Activated B cell treated with CpG ODN at 0.5 μM for 24 hours (primary cell): ENCODE data around the gene ZBTB16. TPM values are rescaled to one million over a fixed set of nuclear protein-coding genes. Genes with fewer than 3 reads are reported as not detected.

ENCODE experiments used
- ATAC-seq: fragments of 200-7000 bp; cut with Tn5 transposase; one replicate; pipeline ENCODE4 v1.10.0; 2021; ENCODE audit warnings: low read depth, mild to moderate bottlenecking, moderate library complexity
- CTCF ChIA-PET: fragments of 350-600 bp; sonication (Branson Sonifier 250); formaldehyde crosslinking; loops from one replicate; lab custom pipeline; 2021; ENCODE audit warnings: antibody characterized with exemption; lab: Charles Lee
- POLR2A ChIA-PET: fragments of 350-600 bp; sonication (Branson Sonifier 250); formaldehyde crosslinking; loops from one replicate; lab custom pipeline; 2021; ENCODE audit warnings: antibody characterized with exemption; lab: Charles Lee
- DNase-seq: peaks from one replicate; pipeline ENCODE4 v3.0.0; 2022
- H3K27ac Mint-ChIP-seq: one replicate; pipeline ENCODE4 v1.8.0; 2020; ENCODE audit warnings: mixed read lengths
- H3K27me3 Mint-ChIP-seq: one replicate; pipeline ENCODE4 v1.8.0; 2021; ENCODE audit warnings: mixed read lengths
- H3K36me3 Mint-ChIP-seq: one replicate; pipeline ENCODE4 v1.8.0; 2021; ENCODE audit warnings: low read depth, mixed read lengths
- H3K4me1 Mint-ChIP-seq: one replicate; pipeline ENCODE4 v1.8.0; 2021; ENCODE audit warnings: mixed read lengths
- H3K4me3 Mint-ChIP-seq: one replicate; pipeline ENCODE4 v1.8.0; 2020; ENCODE audit warnings: mild to moderate bottlenecking, mixed read lengths
- H3K9me3 Mint-ChIP-seq: one replicate; pipeline ENCODE4 v1.8.0; 2020; ENCODE audit warnings: mixed read lengths
- CTCF ChIP-seq: fragments of 200-600 bp; IDR thresholded peaks from one replicate; pipeline ENCODE4 v1.8.0; 2022; ENCODE audit warnings: antibody characterized with exemption, mild to moderate bottlenecking
- intact Hi-C: fragments of 100-400 bp; cut with micrococcal nuclease; formaldehyde crosslinking; loops from one replicate; pipeline ENCODE4 v1.15.1; 2024
- total RNA-seq: library from RNA; stranded (reverse); gene quantifications from 2 replicates; pipeline ENCODE4 v1.2.3, GENCODE V29; 2022

Gene ZBTB16
- total RNA-seq, 1 donor from 2014 or later, result 2.5 TPM

- no peak for DNase-seq
- no peak for ATAC-seq
- H3K9me3 Mint-ChIP-seq, result no peaks in the 10 kb centered on the region
- no peak for TF ChIP-seq CTCF
- ChIA-PET POLR2A (no interaction called here), CTCF (interaction anchor here (0.9 kb wide), 1 partner anchor 188 kb away, joined by 3 read pairs; no protein-coding TSS in a partner anchor)
- intact Hi-C loops, result no loop called here
- H3K36me3 Mint-ChIP-seq, result no peaks in the 10 kb centered on the region
- no peak overlapping the region for H3K4me3 Mint-ChIP-seq
- H3K27ac Mint-ChIP-seq, result no peak overlapping the region
- H3K4me1 Mint-ChIP-seq, result peaks cover 20% of the 10 kb centered on the region
- peaks cover 26% of the 10 kb centered on the region for H3K27me3 Mint-ChIP-seq
Measured at GRCh38 chr11:114073007-114073827, 13.7 kb downstream of the ZBTB16 start.

GRCh38 chr11:114073828-114074381 lies 14.4 kb downstream of the ZBTB16 start:
- Mint-ChIP-seq H3K27ac (no peak overlapping the region), H3K4me1 (peaks cover 23% of the 10 kb centered on the region), H3K36me3 (no peaks in the 10 kb centered on the region), H3K4me3 (no peak overlapping the region), H3K27me3 (peaks cover 26% of the 10 kb centered on the region), H3K9me3 (no peaks in the 10 kb centered on the region)
- POLR2A ChIA-PET, result no interaction called here
- CTCF ChIA-PET, result interaction anchor here (0.9 kb wide), 1 partner anchor 187 kb away, joined by 3 read pairs; no protein-coding TSS in a partner anchor
- TF ChIP-seq CTCF, result no peak
- ATAC-seq, result no peak
- DNase-seq, result no peak
- intact Hi-C loops, result no loop called here

- Mint-ChIP-seq H3K27ac (no peak overlapping the region), H3K36me3 (no peaks in the 10 kb centered on the region), H3K27me3 (peaks cover 29% of the 10 kb centered on the region), H3K9me3 (no peaks in the 10 kb centered on the region), H3K4me1 (peaks cover 26% of the 10 kb centered on the region), H3K4me3 (peak overlapping the region; percentile 15)
- POLR2A ChIA-PET, result no interaction called here
- CTCF ChIA-PET, result interaction anchor here (0.9 kb wide), 1 partner anchor 186 kb away, joined by 3 read pairs; no protein-coding TSS in a partner anchor
- no peak for ATAC-seq
- intact Hi-C loops, result no loop called here
- DNase-seq, result no peak
- no peak for TF ChIP-seq CTCF
Measured at GRCh38 chr11:114074546-114075343, 15.2 kb downstream of the ZBTB16 start.

GRCh38 chr11:114075344-114075610 lies 15.8 kb downstream of the ZBTB16 start:
- POLR2A ChIA-PET, result no interaction called here
- CTCF ChIA-PET, result no interaction called here
- no peak for TF ChIP-seq CTCF
- H3K27me3 Mint-ChIP-seq, result peaks cover 32% of the 10 kb centered on the region
- H3K27ac Mint-ChIP-seq, result no peak overlapping the region
- ATAC-seq (no peak), DNase-seq (no peak)
- H3K9me3 Mint-ChIP-seq, result no peaks in the 10 kb centered on the region
- H3K36me3 Mint-ChIP-seq, result no peaks in the 10 kb centered on the region
- intact Hi-C loops, result no loop called here
- H3K4me3 Mint-ChIP-seq, result no peak overlapping the region
- peaks cover 31% of the 10 kb centered on the region for H3K4me1 Mint-ChIP-seq
